ENCODE results near the gene IRF2. TPM values are rescaled to one million over a fixed set of nuclear protein-coding genes. Genes with fewer than 3 reads are reported as not detected.

The IRF2 gene
- total and polyA plus RNA-seq, 2 experiments from 2014 or later, result 12.8 to 14.2 TPM

GRCh38 chr4:184423003-184423686 is 51.2 kb downstream of the IRF2 start:
- Histone ChIP-seq H3F3A (ENCODE audit: insufficient read depth) (peaks cover 10% of the 10 kb centered on the region), H3K27me3 (replicated peaks; ENCODE audit: insufficient read depth) (no peaks in the 10 kb centered on the region), H2AFZ (no peak overlapping the region), H3K79me2 (ENCODE audit: insufficient read depth) (peaks cover 63% of the 10 kb centered on the region), H3K4me2 (ENCODE audit: unreplicated experiment) (no peak overlapping the region), H3K9ac (no peak overlapping the region), H3K36me3 (ENCODE audit: low read depth) (peaks cover 16% of the 10 kb centered on the region; the same call in 1 of the 2 replicates), H3K4me3 (no peak overlapping the region), H3K9me2 (ENCODE audit: insufficient read depth) (no peaks in the 10 kb centered on the region), H3K4me1 (ENCODE audit: insufficient read depth) (peaks cover 6% of the 10 kb centered on the region), H4K20me1 (ENCODE audit: insufficient read depth) (no peaks in the 10 kb centered on the region), H3K27ac (no peak overlapping the region), H3K9me3 (ENCODE audit: low read depth) (no peaks in the 10 kb centered on the region)
- WGBS, 2 experiments (ENCODE audit: low coverage in 1 of 2, low lambda C conversion rate in 2 of 2, missing lambda C conversion rate in 2 of 2), result 90% methylated on average over 13 of the region's 13 CpGs
- TF ChIP-seq EZH2 (IDR thresholded peaks at IDR 0.05; ENCODE audit: insufficient read depth, poor library complexity, severe bottlenecking) (no peak), EZH2phosphoT487 (IDR thresholded peaks at IDR 0.05; ENCODE audit: insufficient read depth, low read depth) (no peak)
- in situ Hi-C loops (cut with MboI), result no loop called here
- no peak for DNase-seq

- TF ChIP-seq EZH2 (IDR thresholded peaks at IDR 0.05; ENCODE audit: insufficient read depth, poor library complexity, severe bottlenecking), result no peak
- TF ChIP-seq EZH2phosphoT487 (IDR thresholded peaks at IDR 0.05; ENCODE audit: insufficient read depth, low read depth), result no peak
- H3K36me3 ChIP-seq (ENCODE audit: low read depth), result peaks cover 16% of the 10 kb centered on the region; the same call in 1 of the 2 replicates
- H3K9me3 ChIP-seq (ENCODE audit: low read depth), result no peaks in the 10 kb centered on the region
- H3K4me2 ChIP-seq (ENCODE audit: unreplicated experiment), result no peak overlapping the region
- no peak for DNase-seq
- no peak overlapping the region for H3K9ac ChIP-seq
- peaks cover 14% of the 10 kb centered on the region for H3K4me1 ChIP-seq (ENCODE audit: insufficient read depth)
- H3F3A ChIP-seq (ENCODE audit: insufficient read depth), result peaks cover 18% of the 10 kb centered on the region
- WGBS, 2 experiments (ENCODE audit: low coverage in 1 of 2, low lambda C conversion rate in 2 of 2, missing lambda C conversion rate in 2 of 2), result 64% methylated on average over 3 of the region's 3 CpGs
- no peaks in the 10 kb centered on the region for H3K27me3 ChIP-seq (replicated peaks; ENCODE audit: insufficient read depth)
- H3K4me3 ChIP-seq, result no peak overlapping the region
- peaks cover 63% of the 10 kb centered on the region for H3K79me2 ChIP-seq (ENCODE audit: insufficient read depth)
- no peak overlapping the region for H2AFZ ChIP-seq
- in situ Hi-C loops (cut with MboI), result no loop called here
- H3K27ac ChIP-seq, result no peak overlapping the region
- H4K20me1 ChIP-seq (ENCODE audit: insufficient read depth), result no peaks in the 10 kb centered on the region
- no peaks in the 10 kb centered on the region for H3K9me2 ChIP-seq (ENCODE audit: insufficient read depth)
Measured at GRCh38 chr4:184422378-184422777, 52.0 kb downstream of the IRF2 start.

- Histone ChIP-seq H2AFZ (no peak overlapping the region), H3K9me2 (ENCODE audit: insufficient read depth) (no peaks in the 10 kb centered on the region), H3F3A (ENCODE audit: insufficient read depth) (peaks cover 19% of the 10 kb centered on the region), H4K20me1 (ENCODE audit: insufficient read depth) (no peaks in the 10 kb centered on the region), H3K9ac (no peak overlapping the region), H3K4me2 (ENCODE audit: unreplicated experiment) (no peak overlapping the region), H3K27ac (no peak overlapping the region), H3K27me3 (replicated peaks; ENCODE audit: insufficient read depth) (no peaks in the 10 kb centered on the region), H3K4me3 (no peak overlapping the region), H3K36me3 (ENCODE audit: low read depth) (peaks cover 11% of the 10 kb centered on the region; the same call in 1 of the 2 replicates), H3K9me3 (ENCODE audit: low read depth) (no peaks in the 10 kb centered on the region), H3K79me2 (ENCODE audit: insufficient read depth) (peaks cover 63% of the 10 kb centered on the region), H3K4me1 (ENCODE audit: insufficient read depth) (peaks cover 20% of the 10 kb centered on the region)
- 97 to 98% methylated on average over 11 of the region's 11 CpGs for WGBS, 2 experiments (ENCODE audit: low coverage in 1 of 2, low lambda C conversion rate in 2 of 2, missing lambda C conversion rate in 2 of 2)
- in situ Hi-C loops (cut with MboI), result no loop called here
- TF ChIP-seq EZH2phosphoT487 (IDR thresholded peaks at IDR 0.05; ENCODE audit: insufficient read depth, low read depth), result no peak
- TF ChIP-seq EZH2 (IDR thresholded peaks at IDR 0.05; ENCODE audit: insufficient read depth, poor library complexity, severe bottlenecking), result no peak
- DNase-seq, result no peak
Measured at GRCh38 chr4:184421533-184422155, 52.7 kb downstream of the IRF2 start.

- WGBS, 2 experiments (ENCODE audit: low coverage in 1 of 2, low lambda C conversion rate in 2 of 2, missing lambda C conversion rate in 2 of 2), result 96 to 98% methylated on average over 5 of the region's 5 CpGs
- TF ChIP-seq EZH2 (IDR thresholded peaks at IDR 0.05; ENCODE audit: insufficient read depth, poor library complexity, severe bottlenecking) (no peak), EZH2phosphoT487 (IDR thresholded peaks at IDR 0.05; ENCODE audit: insufficient read depth, low read depth) (no peak)
- H3F3A ChIP-seq (ENCODE audit: insufficient read depth), result peaks cover 19% of the 10 kb centered on the region
- peaks cover 21% of the 10 kb centered on the region for H3K4me1 ChIP-seq (ENCODE audit: insufficient read depth)
- peaks cover 64% of the 10 kb centered on the region for H3K79me2 ChIP-seq (ENCODE audit: insufficient read depth)
- H4K20me1 ChIP-seq (ENCODE audit: insufficient read depth), result no peaks in the 10 kb centered on the region
- no peak overlapping the region for H3K4me2 ChIP-seq (ENCODE audit: unreplicated experiment)
- H3K27ac ChIP-seq, result no peak overlapping the region
- no peaks in the 10 kb centered on the region for H3K27me3 ChIP-seq (replicated peaks; ENCODE audit: insufficient read depth)
- H3K9me2 ChIP-seq (ENCODE audit: insufficient read depth), result no peaks in the 10 kb centered on the region
- H3K36me3 ChIP-seq (ENCODE audit: low read depth), result peaks cover 11% of the 10 kb centered on the region; the same call in 1 of the 2 replicates
- H2AFZ ChIP-seq, result no peak overlapping the region
- H3K9ac ChIP-seq, result no peak overlapping the region
- in situ Hi-C loops (cut with MboI), result no loop called here
- no peak overlapping the region for H3K4me3 ChIP-seq
- no peaks in the 10 kb centered on the region for H3K9me3 ChIP-seq (ENCODE audit: low read depth)
- DNase-seq, result no peak
Measured at GRCh38 chr4:184420881-184421416, 53.4 kb downstream of the IRF2 start.

All from GM23248 (cell line).